Measurements from ENCODE around the gene SMIM3. TPM values are rescaled to one million over a fixed set of nuclear protein-coding genes. Genes with fewer than 3 reads are reported as not detected.

Gene SMIM3
- total RNA-seq, 4 donors from 2014 or later: 143 to 221 (median 188) TPM

DNA sequence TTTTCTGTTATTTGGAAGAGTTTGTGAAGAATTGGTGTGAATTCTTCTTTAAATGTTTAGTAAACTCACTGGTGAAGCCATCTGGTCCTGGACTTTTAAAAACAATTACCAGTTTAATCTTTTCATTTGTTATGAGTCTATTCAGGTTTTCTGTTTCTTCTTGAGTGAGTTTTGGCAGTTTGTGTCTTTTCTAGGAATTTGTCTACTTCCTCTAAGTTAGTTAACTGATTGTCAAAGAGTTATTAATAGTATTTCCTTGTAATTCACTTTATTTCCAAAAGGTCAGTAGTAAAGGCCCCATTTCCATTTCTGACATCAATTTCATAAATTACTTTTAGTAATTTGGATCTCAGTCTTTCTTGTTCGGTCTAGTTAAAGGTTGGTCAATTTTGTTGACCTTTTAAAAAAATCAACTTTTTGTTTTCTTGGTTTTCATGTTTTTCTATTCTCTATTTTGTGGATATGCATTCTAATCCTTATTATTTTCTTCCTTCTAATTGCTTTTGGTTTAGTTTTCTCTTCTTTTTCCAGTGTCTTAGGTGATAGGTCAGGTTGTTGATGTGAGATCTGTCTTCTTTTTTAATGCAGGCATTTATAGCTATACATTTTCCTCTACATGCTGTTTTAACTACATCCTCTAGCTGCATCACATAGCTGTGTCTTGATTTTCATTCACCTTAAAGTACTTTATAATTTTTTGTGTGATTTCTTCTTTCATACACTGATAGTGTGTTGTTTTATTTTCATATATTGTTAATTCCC lies 7.3 kb upstream of the SMIM3 start:
- TF ChIP-seq, protein P1, sequence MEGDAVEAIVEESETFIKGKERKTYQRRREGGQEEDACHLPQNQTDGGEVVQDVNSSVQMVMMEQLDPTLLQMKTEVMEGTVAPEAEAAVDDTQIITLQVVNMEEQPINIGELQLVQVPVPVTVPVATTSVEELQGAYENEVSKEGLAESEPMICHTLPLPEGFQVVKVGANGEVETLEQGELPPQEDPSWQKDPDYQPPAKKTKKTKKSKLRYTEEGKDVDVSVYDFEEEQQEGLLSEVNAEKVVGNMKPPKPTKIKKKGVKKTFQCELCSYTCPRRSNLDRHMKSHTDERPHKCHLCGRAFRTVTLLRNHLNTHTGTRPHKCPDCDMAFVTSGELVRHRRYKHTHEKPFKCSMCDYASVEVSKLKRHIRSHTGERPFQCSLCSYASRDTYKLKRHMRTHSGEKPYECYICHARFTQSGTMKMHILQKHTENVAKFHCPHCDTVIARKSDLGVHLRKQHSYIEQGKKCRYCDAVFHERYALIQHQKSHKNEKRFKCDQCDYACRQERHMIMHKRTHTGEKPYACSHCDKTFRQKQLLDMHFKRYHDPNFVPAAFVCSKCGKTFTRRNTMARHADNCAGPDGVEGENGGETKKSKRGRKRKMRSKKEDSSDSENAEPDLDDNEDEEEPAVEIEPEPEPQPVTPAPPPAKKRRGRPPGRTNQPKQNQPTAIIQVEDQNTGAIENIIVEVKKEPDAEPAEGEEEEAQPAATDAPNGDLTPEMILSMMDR (IDR thresholded peaks at IDR 0.05; ENCODE audit: low read depth): no peak

DNA sequence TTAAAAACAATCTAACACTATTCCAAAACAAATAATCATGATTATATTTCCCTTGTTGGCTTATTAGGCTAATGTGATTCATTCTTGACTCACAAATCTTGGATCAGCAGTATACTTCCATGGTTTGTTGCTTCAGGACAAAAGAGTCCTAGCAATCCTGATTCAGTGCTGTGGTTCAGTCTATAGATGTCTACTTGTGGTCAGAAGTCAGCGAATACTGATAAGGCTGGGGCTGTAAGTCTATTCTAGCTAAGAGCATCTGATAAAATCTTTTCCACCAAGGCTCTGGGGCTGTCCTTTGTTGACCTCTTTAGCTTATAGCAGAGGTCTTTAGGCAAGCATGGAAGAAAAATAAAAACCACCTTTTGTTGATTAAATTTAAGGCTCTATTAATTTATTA lies 4.4 kb upstream of the SMIM3 start:
- TF ChIP-seq, protein P1 (IDR thresholded peaks at IDR 0.05; ENCODE audit: low read depth): no peak

GRCh38 chr5:150777685-150778084 lies 872 bp upstream of the SMIM3 start:
- TF ChIP-seq, protein P1 (IDR thresholded peaks at IDR 0.05; ENCODE audit: low read depth): no peak

GRCh38 chr5:150778088-150778516 lies 455 bp upstream of the SMIM3 start:
- TF ChIP-seq, protein P1 (IDR thresholded peaks at IDR 0.05; ENCODE audit: low read depth): no peak

- TF ChIP-seq, protein P1 (IDR thresholded peaks at IDR 0.05; ENCODE audit: low read depth): no peak
These were observed 1.0 kb downstream of the SMIM3 start for GRCh38 chr5:150779397-150780186.

DNA sequence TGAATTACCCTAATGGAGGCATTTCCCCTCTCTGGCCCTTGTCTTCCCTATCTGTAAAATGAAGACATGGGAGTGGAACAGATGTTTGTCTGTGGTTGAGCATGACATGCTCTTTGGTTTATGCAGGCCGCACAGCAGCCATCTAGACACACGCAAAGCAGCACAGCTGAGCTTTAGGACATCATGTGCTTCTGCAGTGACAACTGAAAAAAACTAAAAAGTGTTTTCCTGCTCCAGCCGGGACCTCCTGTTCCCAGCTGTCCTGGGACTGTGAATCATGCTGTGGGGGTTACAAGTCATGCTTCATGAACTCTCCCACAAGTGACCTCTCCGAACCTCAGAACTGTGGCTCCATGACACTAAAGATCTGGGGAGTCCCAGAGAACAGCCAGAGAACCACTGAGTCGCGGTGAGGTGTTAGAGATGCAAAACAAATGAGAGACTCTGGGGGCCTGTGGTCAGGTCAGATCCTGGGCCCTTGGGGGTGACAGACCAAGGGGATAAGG lies 1.7 kb downstream of the SMIM3 start:
- TF ChIP-seq, protein P1 (IDR thresholded peaks at IDR 0.05; ENCODE audit: low read depth): no peak

- TF ChIP-seq, protein P1 (IDR thresholded peaks at IDR 0.05; ENCODE audit: low read depth): no peak
These were observed 2.3 kb downstream of the SMIM3 start for GRCh38 chr5:150780816-150781221.

Measured in subcutaneous adipose tissue (tissue), 4 donors.